Activated CD4-positive, CD25-positive, alpha-beta regulatory T cell treated with anti-CD3 and anti-CD28 coated beads, Interleukin-2, amount 50 U/mL, for 24 hours (primary cell): Measurements from ENCODE around the gene PRSS57.

Source experiments
- ATAC-seq, 2 donors: fragments of 150-1000 bp; cut with Tn5 transposase; one replicate each; pipeline ENCODE4 v1.10.0; 2021; ENCODE audit warnings: mild to moderate bottlenecking in 1 of 2, moderate library complexity in 1 of 2

PRSS57 gene

DNA sequence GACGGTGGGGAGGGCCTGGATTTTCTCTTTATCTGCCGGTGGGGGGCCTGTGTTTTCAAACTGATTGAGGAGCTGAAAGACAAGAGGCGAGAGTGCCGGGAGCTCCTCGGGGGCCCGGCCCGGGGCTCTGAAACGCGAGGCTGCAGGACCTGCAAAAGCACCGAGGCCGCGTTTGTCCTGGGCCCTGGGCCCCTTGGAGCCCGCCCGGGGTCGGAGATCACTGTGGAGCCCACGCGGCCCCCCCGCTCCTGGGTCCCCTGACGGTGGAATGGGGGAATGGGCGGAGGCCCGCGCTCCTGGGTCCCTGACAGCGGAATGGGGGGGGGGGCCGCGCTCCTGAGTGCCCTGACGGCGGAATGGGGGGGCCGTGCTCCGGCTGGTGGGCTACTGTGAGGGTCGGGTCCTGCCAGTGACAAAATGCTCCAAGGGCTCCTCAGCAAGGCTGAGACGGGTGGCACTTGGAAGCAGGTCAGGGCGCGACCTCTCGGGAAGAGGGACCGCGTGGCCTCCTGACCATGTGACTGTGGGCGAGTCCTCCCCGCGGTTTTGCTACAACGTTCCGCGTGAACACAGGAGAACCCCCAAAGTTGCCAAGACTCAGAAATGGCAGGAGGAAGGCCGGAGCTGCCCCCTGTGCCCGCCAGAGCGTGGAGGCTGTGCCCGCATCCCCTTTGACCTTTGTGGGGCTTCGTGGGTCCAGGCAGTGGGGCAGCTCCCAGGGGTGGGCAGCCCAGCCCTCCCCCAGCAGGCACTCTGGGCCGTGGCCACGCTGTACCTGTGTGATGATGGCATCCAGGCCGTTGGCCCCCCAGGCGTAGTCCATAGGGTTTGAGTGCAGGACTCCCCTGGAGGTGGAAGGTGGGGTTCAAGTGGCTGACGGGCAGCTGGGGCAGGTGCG, 46.1 kb downstream of the PRSS57 start:
- ATAC-seq: no peak

GRCh38 chr19:648305-648704, 46.9 kb downstream of the PRSS57 start:
- no peak for ATAC-seq

DNA sequence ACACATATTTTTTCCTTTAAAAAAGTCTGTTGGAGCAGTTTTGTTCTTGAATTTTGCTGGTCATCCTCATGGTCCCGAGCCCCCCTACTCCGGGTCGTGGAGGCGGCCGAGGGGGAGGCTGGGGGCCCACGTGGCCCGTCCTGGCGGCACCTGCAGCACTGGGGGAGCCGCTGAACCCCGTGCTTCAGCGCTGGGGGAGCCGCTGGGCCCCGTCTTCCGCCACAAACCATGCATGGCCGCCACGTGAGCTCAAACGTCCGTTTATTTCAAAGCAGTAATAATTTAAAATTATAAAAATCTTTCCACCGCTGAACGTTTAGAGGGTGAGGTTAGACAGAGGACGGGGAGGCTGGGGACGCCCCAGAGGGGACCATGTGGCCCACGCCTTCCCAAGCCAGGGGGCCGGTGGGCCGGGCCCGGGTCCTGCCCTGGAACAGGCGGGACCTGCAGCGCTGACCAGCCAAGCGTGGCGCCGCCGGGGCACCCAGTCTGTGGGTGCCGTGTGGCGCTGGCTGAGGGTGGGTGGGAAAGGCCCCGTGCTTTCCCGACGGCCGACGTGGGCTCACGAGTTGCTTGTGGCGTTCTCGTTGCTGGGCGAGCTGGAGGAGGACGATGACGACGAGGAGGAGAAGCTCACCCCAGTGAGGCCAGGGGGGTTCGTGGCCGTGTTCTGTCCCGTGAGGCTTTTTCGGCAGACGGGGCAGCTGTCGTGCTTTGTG, 47.5 kb downstream of the PRSS57 start:
- ATAC-seq: no peak

DNA sequence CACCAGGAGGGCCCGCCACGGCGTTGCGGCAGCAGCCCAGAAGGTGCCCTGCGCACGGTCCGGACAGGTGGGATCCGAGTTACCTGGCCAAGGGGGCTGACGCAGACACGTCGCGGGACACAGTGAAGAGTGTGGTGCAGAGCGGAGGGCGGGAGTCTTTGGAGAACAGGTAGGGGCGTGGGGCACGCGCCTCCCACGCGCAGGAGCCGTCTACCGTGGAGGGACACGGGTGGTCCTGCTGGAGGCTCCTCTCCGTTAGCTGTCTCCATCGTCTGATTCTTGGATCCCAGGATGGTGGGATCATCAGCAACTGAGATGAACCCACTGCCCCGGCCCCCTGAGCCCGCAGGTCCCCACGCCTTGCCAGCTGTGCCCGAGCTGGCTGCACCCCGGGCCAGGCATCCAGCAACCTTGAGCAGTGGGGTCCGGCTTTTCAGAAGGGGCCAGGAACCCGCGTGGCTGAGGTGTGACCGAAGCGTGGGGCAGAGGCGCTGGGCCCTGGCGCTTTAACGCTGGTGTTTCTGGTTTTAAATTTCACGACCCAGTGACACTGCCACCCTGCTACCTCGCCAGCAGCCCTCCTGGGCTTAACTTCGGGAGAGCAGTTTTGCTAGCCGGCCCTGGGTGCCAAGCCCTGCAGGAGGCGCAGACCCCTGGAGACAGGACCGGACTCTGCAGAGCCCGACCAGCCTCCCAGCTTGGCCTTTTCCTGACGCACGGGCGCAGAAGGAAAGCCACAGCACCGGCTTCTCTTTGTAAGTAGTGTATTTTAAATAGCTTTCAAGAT, 48.3 kb downstream of the PRSS57 start:
- no peak for ATAC-seq

DNA sequence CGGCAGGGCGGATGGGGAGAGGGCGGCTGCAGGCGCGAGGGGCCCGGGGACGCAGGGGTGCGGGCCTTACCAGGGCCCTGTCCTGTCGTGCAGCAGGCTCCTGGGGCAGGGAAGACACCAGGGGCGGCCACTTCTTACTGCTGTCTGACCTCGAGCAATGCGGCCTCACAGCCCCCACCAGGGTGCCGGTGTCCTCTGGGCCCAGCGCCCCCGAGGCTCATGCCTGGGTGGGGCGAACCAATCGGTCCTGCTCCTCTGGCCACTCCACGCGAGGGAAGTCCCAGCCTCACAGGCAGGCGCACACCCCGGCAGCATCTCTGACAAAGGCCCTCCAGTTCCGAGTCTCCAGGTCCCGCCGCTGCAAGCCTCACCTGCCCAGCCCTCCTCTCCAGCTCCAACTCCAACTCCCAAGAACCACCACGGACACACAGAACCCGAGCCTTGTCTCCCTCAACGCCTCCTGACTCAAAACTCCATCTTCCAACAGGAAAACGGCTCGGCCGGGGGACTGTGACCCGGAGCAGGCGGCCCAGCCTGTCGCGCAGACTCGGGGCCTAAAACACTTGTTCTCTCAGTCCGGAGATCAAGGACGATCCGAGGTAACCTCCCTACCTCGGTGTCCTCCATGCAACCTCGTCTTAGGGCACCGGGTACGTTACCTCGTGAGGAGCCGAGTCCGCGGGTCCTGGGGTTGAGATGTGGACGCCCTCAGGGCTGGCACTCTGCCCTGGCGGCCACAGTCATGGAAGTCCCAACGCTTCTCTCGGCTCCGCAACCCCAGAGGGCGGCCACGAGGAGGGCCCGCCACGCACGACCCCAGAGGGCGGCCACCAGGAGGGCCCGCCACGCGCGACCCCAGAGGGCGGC, 49.1 kb downstream of the PRSS57 start:
- no peak for ATAC-seq

- no peak for ATAC-seq
Measured at GRCh38 chr19:644789-645188, 50.5 kb downstream of the PRSS57 start.

DNA sequence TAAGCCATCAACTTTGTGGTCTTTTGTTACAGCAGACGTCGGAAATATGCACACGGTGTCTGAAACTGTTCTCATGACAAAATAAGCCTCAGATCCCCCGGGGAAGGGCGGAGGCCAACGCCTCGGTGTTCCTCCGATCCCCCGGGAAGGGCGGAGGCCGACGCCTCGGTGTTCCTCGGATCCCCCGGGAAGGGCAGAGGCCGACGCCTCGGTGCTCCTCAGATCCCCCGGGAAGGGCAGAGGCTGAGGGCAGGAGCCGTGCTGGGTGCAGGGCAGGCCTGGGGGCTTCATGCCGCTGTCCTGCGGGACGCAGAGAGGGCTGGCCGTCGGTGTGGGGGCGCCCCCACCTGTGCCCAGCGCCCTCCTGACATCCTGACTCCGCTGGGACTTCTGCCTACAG, 50.9 kb downstream of the PRSS57 start:
- no peak for ATAC-seq

- ATAC-seq: no peak
Measured at GRCh38 chr19:643736-644135, 51.5 kb downstream of the PRSS57 start.

DNA sequence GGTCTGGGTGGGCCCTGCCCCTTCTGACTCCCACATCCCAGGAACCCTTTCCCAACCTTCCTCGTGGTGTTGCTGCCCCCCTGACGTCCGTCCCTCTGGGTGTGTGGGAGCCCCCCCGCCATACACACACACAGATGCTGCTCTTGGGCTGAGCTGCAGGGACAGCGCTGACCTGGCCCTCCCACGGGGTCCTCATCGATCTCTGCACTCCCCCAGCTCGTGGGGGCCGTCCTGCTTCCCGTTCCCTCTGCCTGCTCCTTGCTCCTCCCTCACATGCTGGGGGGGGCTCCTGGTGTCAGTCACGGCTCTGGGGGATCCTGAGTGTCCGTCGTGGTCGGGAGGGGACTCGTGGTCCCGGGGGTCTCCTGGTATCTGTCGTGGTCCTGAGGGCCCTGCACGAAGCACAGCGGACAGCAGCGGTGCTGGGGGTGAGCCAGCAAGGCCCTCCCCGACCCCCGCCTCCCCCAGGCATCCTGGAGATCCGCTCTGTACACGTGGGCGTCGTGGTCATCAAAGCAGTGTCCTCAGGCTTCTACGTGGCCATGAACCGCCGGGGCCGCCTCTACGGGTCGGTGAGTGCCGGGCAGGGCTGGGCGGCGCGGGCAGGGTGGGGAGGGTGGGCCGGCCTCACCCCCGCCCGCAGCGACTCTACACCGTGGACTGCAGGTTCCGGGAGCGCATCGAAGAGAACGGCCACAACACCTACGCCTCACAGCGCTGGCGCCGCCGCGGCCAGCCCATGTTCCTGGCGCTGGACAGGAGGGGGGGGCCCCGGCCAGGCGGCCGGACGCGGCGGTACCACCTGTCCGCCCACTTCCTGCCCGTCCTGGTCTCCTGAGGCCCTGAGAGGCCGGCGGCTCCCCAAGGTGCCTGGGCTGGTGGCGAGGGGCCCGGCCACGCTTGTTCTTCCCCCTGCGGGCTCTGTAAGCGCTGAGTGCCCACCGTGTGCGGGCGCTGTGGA, 52.2 kb downstream of the PRSS57 start:
- ATAC-seq: no peak

DNA sequence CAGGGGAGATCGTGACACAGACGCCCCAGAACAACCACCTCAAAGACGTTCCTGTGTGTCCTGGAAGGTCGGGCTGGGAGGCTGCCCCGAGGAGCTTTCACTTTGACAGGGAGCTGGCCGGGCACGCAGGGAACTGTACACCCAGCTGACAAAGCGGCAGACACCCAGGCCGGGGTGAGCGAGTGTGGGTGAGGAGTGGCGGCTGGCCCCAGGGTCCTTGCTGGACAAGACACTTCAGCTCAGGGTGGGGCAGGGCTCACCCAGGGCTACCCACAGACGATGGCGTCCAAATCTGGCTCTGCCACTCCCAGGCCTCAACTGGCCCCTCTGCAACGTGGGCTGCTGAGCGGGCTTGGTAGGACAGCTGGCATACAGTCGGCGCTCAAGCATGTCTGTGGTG, 53.5 kb downstream of the PRSS57 start:
- ATAC-seq: no peak

GRCh38 chr19:640606-641189, 54.6 kb downstream of the PRSS57 start:
- no peak for ATAC-seq

DNA sequence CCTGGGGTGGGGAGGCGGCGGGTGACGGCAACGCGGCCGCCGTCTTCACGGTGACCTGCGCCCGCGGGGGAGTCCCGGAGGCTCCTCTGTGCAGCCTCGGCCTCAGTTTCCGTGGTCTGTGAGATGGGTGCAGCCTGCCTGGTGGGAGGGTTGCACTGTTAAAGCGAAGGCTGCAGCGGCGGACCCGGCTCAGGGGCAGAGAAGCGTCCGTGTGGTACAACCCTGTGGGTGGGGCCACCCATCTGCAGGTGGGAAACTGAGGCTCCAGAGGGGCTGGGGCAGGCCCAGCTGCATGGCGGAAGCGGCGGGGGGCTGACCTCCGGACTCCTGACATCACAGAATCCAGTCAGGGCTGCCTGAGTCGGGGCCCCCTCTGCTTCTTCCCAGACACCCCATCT, 55.1 kb downstream of the PRSS57 start:
- no peak for ATAC-seq

DNA sequence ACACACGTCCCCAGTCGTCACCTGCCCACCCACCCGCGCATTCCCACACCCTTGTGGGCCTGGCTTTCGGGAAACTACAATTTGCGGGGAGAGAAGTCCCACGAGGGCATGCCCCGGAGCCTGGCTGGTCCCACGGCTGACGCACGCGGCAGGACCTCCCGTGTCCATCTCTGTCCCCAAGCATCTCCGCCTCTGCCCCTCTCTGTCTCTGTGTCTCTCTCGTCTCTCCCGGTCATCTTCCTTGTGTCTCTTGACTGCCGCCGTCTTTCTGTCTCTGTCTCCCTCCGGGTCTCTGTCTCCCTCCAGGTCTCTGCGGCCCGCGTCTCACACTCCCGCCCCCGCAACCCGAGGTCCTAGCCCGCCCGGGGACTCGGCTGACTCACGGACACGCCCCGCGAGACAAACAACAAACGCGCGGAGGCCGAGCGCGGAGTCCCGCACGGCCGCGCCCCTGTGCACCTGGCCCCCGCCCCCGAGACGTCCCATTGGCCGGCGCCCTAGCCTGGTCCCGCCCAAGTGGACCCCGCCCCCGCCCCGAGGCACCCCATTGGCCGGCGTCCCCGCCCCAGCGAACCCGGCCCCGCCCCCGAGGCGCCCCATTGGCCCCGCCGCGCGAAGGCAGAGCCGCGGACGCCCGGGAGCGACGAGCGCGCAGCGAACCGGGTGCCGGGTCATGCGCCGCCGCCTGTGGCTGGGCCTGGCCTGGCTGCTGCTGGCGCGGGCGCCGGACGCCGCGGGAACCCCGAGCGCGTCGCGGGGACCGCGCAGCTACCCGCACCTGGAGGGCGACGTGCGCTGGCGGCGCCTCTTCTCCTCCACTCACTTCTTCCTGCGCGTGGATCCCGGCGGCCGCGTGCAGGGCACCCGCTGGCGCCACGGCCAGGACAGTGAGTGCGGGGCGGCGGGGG, 55.7 kb downstream of the PRSS57 start, which contains the start of gene FGF22:
TSS of gene FGF22 (plus strand) at position 627 of the 908 bp plus-strand sequence. CDS start at position 674, 47 bp downstream.
- ATAC-seq: peak; percentile 93 to 94

GRCh38 chr19:638906-639252, 56.4 kb downstream of the PRSS57 start:
- no peak for ATAC-seq
